Fibroblast of lung (primary cell): Measurements from ENCODE around the gene TMPRSS3. TPM values are rescaled to one million over a fixed set of nuclear protein-coding genes. Genes with fewer than 3 reads are reported as not detected.

Source experiments
- DNase-seq, 2 donors: peaks; one replicate each; pipeline versions ENCODE4 v3.0.0 to v3.0.0-alpha.2; 2010; ENCODE audit warnings: low read depth in 2 of 2
- H2AFZ ChIP-seq: 2 replicates; pipeline ENCODE4 v1.5.1; 2012; ENCODE audit warnings: low read length, control low read depth, inconsistent platforms
- H3K27ac ChIP-seq: 2 replicates; pipeline ENCODE4 v1.5.1; 2011; ENCODE audit warnings: low read length, control low read depth; ENCODE audit not compliant: insufficient read depth
- H3K27me3 ChIP-seq: 2 replicates; pipeline ENCODE4 v1.5.1; 2011; ENCODE audit warnings: mild to moderate bottlenecking, low read length; ENCODE audit not compliant: control insufficient read depth, insufficient read depth
- H3K36me3 ChIP-seq: 2 replicates; pipeline ENCODE4 v1.5.1; 2011; ENCODE audit warnings: low read length; ENCODE audit not compliant: control insufficient read depth, insufficient read depth
- H3K4me1 ChIP-seq: 2 replicates; pipeline ENCODE4 v1.5.1; 2011; ENCODE audit warnings: low read length; ENCODE audit not compliant: control insufficient read depth, insufficient read depth; ENCODE audit errors: extremely low read depth
- H3K4me2 ChIP-seq: 2 replicates; pipeline ENCODE4 v1.5.1; 2011; ENCODE audit warnings: low read length, control low read depth; ENCODE audit not compliant: insufficient read depth; ENCODE audit errors: extremely low read depth
- H3K4me3 ChIP-seq, 4 experiments: fragments of 200-600 bp in 1 of 4; sonication (generic) in 1 of 4; replicated peaks in 1 of 4; 2 replicates each; pipeline ENCODE4 v1.5.1; 2011 to 2016; ENCODE audit warnings: low read length in 4 of 4, low read depth in 3 of 4, mild to moderate bottlenecking in 3 of 4, control low read depth in 2 of 4, inconsistent platforms in 1 of 4, mixed read lengths in 1 of 4; ENCODE audit not compliant: insufficient read depth in 1 of 4; ENCODE audit errors: control extremely low read depth in 1 of 4
- H3K79me2 ChIP-seq: 2 replicates; pipeline ENCODE4 v1.5.1; 2012; ENCODE audit warnings: mild to moderate bottlenecking, low read length, inconsistent platforms; ENCODE audit not compliant: control insufficient read depth, insufficient read depth
- H3K9ac ChIP-seq: 2 replicates; pipeline ENCODE4 v1.5.1; 2011; ENCODE audit warnings: mild to moderate bottlenecking, low read length, control low read depth; ENCODE audit not compliant: insufficient read depth
- H3K9me3 ChIP-seq: 2 replicates; pipeline ENCODE4 v1.5.1; 2012; ENCODE audit warnings: low read depth, low read length; ENCODE audit not compliant: control insufficient read depth, insufficient read depth
- H4K20me1 ChIP-seq: 2 replicates; pipeline ENCODE4 v1.5.1; 2011; ENCODE audit warnings: low read length; ENCODE audit not compliant: control insufficient read depth, insufficient read depth; ENCODE audit errors: extremely low read depth
- CTCF ChIP-seq, 2 donors: IDR thresholded peaks in 1 of 2; conservative IDR thresholded peaks in 1 of 2; 1 replicate in 1 of 2; 2 replicates in 1 of 2; pipeline ENCODE4 v1.5.1; 2011 to 2012; ENCODE audit warnings: low read length in 2 of 2, control low read depth in 1 of 2, inconsistent platforms in 1 of 2, low read depth in 1 of 2, mild to moderate bottlenecking in 1 of 2
- EZH2 ChIP-seq: IDR thresholded peaks from 2 replicates; pipeline ENCODE4 v1.5.1; 2012; ENCODE audit warnings: low read length, control low read depth, mild to moderate bottlenecking; ENCODE audit errors: missing control alignments
- polyA plus RNA-seq, 2 donors: library from polyadenylated mRNA; depleted of rRNA in 1 of 2; stranded (reverse) in 1 of 2; unstranded in 1 of 2; fragments of >200 nt; gene quantifications; 2 replicates each; pipeline ENCODE4 v1.2.1, GENCODE V29; 2011 to 2012; ENCODE audit warnings: missing spikeins in 1 of 2
- total RNA-seq: library from RNA; depleted of rRNA; stranded (reverse); fragments of >200 nt; gene quantifications from 2 replicates; pipeline ENCODE4 v1.2.1, GENCODE V29; 2014

TMPRSS3 gene
- total and polyA plus RNA-seq, 2 donors (not counting 1 experiment from before 2014, with no cell fraction given): not detected

- no peaks in the 10 kb centered on the region for H3K27me3 ChIP-seq
Observed at GRCh38 chr21:42393443-42393950, 2.4 kb downstream of the TMPRSS3 start.

DNA sequence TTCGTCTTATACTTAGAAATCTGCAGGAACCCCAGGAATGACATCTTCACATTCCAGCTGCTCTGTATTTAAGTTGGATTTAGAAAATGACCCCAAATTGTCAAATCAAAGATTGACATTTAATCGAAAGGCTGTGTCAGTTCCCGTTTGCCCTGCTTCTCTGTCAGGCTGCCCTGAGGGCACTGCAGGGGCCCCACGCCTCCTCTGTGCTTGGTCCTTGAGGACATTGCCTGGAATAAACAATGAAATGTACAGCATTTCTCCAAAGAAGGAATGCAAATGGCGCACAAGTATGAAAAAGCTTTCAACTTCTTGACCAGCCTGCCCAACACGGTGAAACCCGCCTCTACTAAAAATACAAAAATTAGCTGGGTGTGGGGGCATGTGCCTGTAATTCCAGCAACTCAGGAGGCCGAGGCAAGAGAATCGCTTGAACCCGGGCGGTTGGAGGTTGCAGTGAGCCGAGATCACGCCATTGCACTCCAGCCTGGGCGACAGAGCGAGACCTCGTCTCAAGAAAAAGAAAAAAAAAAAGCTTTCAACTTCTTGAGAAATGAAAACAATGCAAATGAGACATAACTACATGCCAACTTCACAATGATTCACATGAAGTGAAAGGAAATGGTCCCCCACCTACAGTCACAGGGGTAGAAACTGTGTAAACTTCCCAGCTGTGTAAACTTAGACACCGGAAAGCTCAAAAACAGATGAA is 3.0 kb downstream of the TMPRSS3 start:
- Histone ChIP-seq H3K36me3 (no peaks in the 10 kb centered on the region), H3K27ac (no peak overlapping the region), H3K9ac (no peak overlapping the region), H4K20me1 (no peaks in the 10 kb centered on the region), H3K27me3 (no peaks in the 10 kb centered on the region), H3K4me1 (no peaks in the 10 kb centered on the region), H3K4me3 (no peak overlapping the region), H3K4me2 (no peak overlapping the region), H3K9me3 (no peaks in the 10 kb centered on the region), H3K79me2 (no peaks in the 10 kb centered on the region), H2AFZ (no peak overlapping the region)
- no peak for TF ChIP-seq CTCF (conservative IDR thresholded peaks at IDR 0.05 in 1 of 2, IDR thresholded peaks at IDR 0.05 in 1 of 2; ENCODE audit: low read depth in 1 of 2, low read length in 2 of 2)
- TF ChIP-seq EZH2: no peak
- no peak for DNase-seq

More at GRCh38 chr21:42393443-42393950, 2.4 kb downstream of the TMPRSS3 start:
- Histone ChIP-seq H3K4me3 (no peak overlapping the region), H3K9ac (no peak overlapping the region), H3K9me3 (no peaks in the 10 kb centered on the region), H3K36me3 (no peaks in the 10 kb centered on the region), H3K79me2 (no peaks in the 10 kb centered on the region), H3K27ac (no peak overlapping the region), H3K4me1 (no peaks in the 10 kb centered on the region), H2AFZ (no peak overlapping the region), H4K20me1 (no peaks in the 10 kb centered on the region), H3K4me2 (no peak overlapping the region)
- TF ChIP-seq CTCF (conservative IDR thresholded peaks at IDR 0.05 in 1 of 2, IDR thresholded peaks at IDR 0.05 in 1 of 2; ENCODE audit: low read depth in 1 of 2, low read length in 2 of 2) (no peak), EZH2 (no peak)
- DNase-seq: no peak

DNA sequence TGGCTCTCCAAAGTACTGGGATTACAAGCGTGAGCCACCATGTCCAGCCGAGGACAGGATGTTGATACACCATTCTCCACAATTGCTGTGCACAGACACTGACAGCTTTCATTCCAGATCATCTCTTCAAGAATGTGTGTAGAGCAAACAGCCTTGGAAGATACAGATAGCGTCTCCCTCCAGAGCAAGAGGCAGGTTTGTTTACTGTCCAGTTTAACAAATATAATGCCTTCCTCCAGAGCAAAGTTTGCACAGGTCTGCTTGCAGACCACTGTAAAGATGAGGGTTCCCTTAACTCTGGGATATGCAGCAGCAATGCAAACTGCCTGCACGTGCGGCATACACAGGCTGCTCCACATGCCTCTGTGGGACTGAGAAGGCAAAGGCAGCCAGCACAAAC is 4.6 kb downstream of the TMPRSS3 start:
- Histone ChIP-seq H3K4me3 (no peak overlapping the region), H3K4me1 (no peaks in the 10 kb centered on the region), H3K9me3 (no peaks in the 10 kb centered on the region), H3K9ac (no peak overlapping the region), H3K27me3 (no peaks in the 10 kb centered on the region), H2AFZ (no peak overlapping the region), H3K27ac (no peak overlapping the region), H3K79me2 (no peaks in the 10 kb centered on the region), H4K20me1 (no peaks in the 10 kb centered on the region), H3K36me3 (no peaks in the 10 kb centered on the region), H3K4me2 (no peak overlapping the region)
- no peak for DNase-seq
- no peak for TF ChIP-seq CTCF (conservative IDR thresholded peaks at IDR 0.05 in 1 of 2, IDR thresholded peaks at IDR 0.05 in 1 of 2; ENCODE audit: low read depth in 1 of 2, low read length in 2 of 2)
- TF ChIP-seq EZH2: no peak
